ENCODE results near the gene SLC35D2. TPM values are rescaled to one million over a fixed set of nuclear protein-coding genes. Genes with fewer than 3 reads are reported as not detected.

SLC35D2 gene
- total RNA-seq, 1 experiment from 2014 or later = 19.0 TPM

DNA sequence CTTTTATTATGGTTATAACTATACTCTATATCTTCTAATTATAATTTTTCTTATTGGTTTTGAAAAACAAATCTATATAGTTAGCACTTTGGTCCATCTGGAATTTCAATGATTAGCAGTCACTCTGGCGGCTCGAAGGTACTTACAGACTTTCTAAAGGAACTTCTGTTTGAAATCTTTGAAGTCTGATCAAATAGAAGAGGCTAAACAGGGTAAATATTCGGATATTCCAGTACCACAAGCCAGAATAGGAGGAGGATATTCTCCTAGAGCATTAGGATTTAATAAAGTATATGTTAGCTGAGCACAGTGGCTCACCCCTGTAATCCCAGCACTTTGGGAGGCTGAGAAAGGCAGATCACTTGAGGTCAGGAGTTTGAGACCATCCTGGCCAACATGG lies 42.8 kb downstream of the SLC35D2 start:
- no peak overlapping the region for H2BK5ac ChIP-seq (ENCODE audit: insufficient read length, low read length)
- no peaks in the 10 kb centered on the region for H3K23me2 ChIP-seq (ENCODE audit: insufficient read length, low read depth, low read length, poor library complexity, severe bottlenecking)
- H3K27ac ChIP-seq (ENCODE audit: insufficient read length, low read depth, low read length) = no peak overlapping the region
- Mint-ChIP-seq H3K27me3 (ENCODE audit: low read depth) (no peaks in the 10 kb centered on the region), H3K9me3 (no peaks in the 10 kb centered on the region), H3K4me1 (peaks cover 25 to 37% of the 10 kb centered on the region in 2 experiments), H3K27ac (no peak overlapping the region), H3K4me3 (no peak overlapping the region), H3K36me3 (ENCODE audit: insufficient read depth in 1 of 3, low read depth in 3 of 3) (no peaks in the 10 kb centered on the region)
- H4K5ac ChIP-seq (ENCODE audit: insufficient read length, low read depth, low read length) = no peak overlapping the region
- no peak overlapping the region for H3K4ac ChIP-seq (ENCODE audit: low read depth, low read length)
- no peak overlapping the region for H2BK120ac ChIP-seq (ENCODE audit: low read depth, low read length, poor library complexity, severe bottlenecking)
- no peak overlapping the region for H3K9ac ChIP-seq (ENCODE audit: extremely low read depth, insufficient read length, low read length)
- H4K91ac ChIP-seq (ENCODE audit: insufficient read length, low read depth, low read length) = no peak overlapping the region
- no peak overlapping the region for H3K14ac ChIP-seq (ENCODE audit: insufficient read depth, low read length)
- TF ChIP-seq, protein P1, sequence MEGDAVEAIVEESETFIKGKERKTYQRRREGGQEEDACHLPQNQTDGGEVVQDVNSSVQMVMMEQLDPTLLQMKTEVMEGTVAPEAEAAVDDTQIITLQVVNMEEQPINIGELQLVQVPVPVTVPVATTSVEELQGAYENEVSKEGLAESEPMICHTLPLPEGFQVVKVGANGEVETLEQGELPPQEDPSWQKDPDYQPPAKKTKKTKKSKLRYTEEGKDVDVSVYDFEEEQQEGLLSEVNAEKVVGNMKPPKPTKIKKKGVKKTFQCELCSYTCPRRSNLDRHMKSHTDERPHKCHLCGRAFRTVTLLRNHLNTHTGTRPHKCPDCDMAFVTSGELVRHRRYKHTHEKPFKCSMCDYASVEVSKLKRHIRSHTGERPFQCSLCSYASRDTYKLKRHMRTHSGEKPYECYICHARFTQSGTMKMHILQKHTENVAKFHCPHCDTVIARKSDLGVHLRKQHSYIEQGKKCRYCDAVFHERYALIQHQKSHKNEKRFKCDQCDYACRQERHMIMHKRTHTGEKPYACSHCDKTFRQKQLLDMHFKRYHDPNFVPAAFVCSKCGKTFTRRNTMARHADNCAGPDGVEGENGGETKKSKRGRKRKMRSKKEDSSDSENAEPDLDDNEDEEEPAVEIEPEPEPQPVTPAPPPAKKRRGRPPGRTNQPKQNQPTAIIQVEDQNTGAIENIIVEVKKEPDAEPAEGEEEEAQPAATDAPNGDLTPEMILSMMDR (conservative IDR thresholded peaks at IDR 0.05) = no peak
- H3K23ac ChIP-seq (ENCODE audit: insufficient read length, low read depth, low read length) = no peak overlapping the region
- no peak for DNase-seq
- H2BK15ac ChIP-seq (ENCODE audit: low read depth, low read length) = no peak overlapping the region
- no peak overlapping the region for H4K8ac ChIP-seq (replicated peaks; ENCODE audit: insufficient read length, low read depth, low read length)
- no peaks in the 10 kb centered on the region for H3K9me3 ChIP-seq (ENCODE audit: control insufficient read depth, low read depth, low read length)
- no peak overlapping the region for H2AK5ac ChIP-seq (ENCODE audit: insufficient read length, low read length)
- H3K56ac ChIP-seq (ENCODE audit: insufficient read length, low read depth, low read length) = no peak overlapping the region
- peaks cover 6% of the 10 kb centered on the region for H3K4me1 ChIP-seq (ENCODE audit: insufficient read depth, low read length)
- H2AFZ ChIP-seq (ENCODE audit: low read length) = no peak overlapping the region
- H2BK20ac ChIP-seq (ENCODE audit: low read depth, low read length, poor library complexity, severe bottlenecking) = no peak overlapping the region
- no peaks in the 10 kb centered on the region for H3K27me3 ChIP-seq (ENCODE audit: insufficient read depth, low read length)
- H3T11ph ChIP-seq (ENCODE audit: low read length) = no peak overlapping the region
- no peaks in the 10 kb centered on the region for H4K20me1 ChIP-seq (ENCODE audit: control insufficient read depth, insufficient read depth, insufficient read length)
- no peaks in the 10 kb centered on the region for H3K79me1 ChIP-seq (ENCODE audit: insufficient read depth, low read depth, low read length, poor library complexity, severe bottlenecking)
- H3K4me2 ChIP-seq (ENCODE audit: insufficient read depth, insufficient read length, low read length) = no peak overlapping the region
- H3K79me2 ChIP-seq (ENCODE audit: insufficient read depth, low read length) = no peaks in the 10 kb centered on the region
- no peak overlapping the region for H3K18ac ChIP-seq (ENCODE audit: insufficient read length, low read depth, low read length)
- H2BK12ac ChIP-seq (ENCODE audit: insufficient read length, low read depth, low read length) = no peak overlapping the region
- WGBS (ENCODE audit: extremely low coverage, insufficient read length, low lambda C conversion rate) = no CpG with 5 or more reads among the region's 3 CpGs
